ENCODE data around the gene WFDC9. TPM values are rescaled to one million over a fixed set of nuclear protein-coding genes. Genes with fewer than 3 reads are reported as not detected.
"Not testable (repeated sequence)": the region's sequence is repeated elsewhere in the genome, so short reads cannot be mapped to it uniquely, and the experiment has no call there.

The WFDC9 gene
- total RNA-seq: not detected
- long read RNA-seq: 0 reads

DNA sequence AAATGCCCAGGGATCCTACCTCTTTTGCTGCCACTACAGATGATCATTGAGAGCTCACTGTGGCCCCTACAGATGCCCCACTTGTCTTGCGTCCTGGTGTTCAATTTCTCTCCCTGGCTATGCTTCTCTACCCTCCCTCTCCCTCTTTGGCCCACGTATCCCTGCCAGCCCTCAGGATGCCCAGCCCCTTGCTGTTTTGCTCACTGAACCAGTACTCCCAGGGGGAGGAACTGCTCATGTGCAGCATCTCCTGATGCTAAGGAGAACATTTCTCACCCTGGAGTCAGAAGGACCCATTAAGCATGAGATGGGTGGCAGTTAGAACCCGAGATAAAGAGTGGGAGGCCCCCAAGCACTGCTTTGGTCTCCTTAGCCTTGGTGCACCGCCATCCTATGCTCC is at the start of gene WFDC9:
WFDC9 (minus strand) TSS at position 101 of the 400 bp plus-strand sequence. CDS start 21,103 bp downstream, outside the sequence.
- Histone ChIP-seq H3K4me3 (no peak within 1 kb of the TSS), H3K27me3 (ENCODE audit: low read depth) (peaks cover 46% of the 10 kb centered on the region), H3K4me1 (no peaks in the 10 kb centered on the region), H3K27ac (replicated peaks) (no peak within 1 kb of the TSS), H3K9me3 (replicated peaks) (no peaks in the 10 kb centered on the region), H3K36me3 (no peaks in the 10 kb centered on the region)
- intact Hi-C loops (cut with micrococcal nuclease): no loop called here
- no peak for TF ChIP-seq CTCF (IDR thresholded peaks at IDR 0.05; ENCODE audit: borderline replicate concordance)
- DNase-seq: no peak

- intact Hi-C loops (cut with micrococcal nuclease): no loop called here
- no peak for DNase-seq
- TF ChIP-seq CTCF (IDR thresholded peaks at IDR 0.05; ENCODE audit: borderline replicate concordance): no peak
- Histone ChIP-seq H3K9me3 (replicated peaks) (peaks cover 59% of the 10 kb centered on the region), H3K4me3 (no peak overlapping the region), H3K27me3 (ENCODE audit: low read depth) (peaks cover 29% of the 10 kb centered on the region), H3K27ac (replicated peaks) (no peak overlapping the region), H3K4me1 (no peaks in the 10 kb centered on the region), H3K36me3 (no peaks in the 10 kb centered on the region)
Observed at GRCh38 chr20:45679650-45680049, 48.6 kb upstream of the WFDC9 start.

GRCh38 chr20:45672765-45673164 is 41.7 kb upstream of the WFDC9 start:
- Histone ChIP-seq H3K27me3 (ENCODE audit: low read depth) (peaks cover 8% of the 10 kb centered on the region), H3K4me3 (no peak overlapping the region), H3K9me3 (replicated peaks) (peaks cover 38% of the 10 kb centered on the region), H3K4me1 (no peaks in the 10 kb centered on the region), H3K27ac (replicated peaks) (no peak overlapping the region), H3K36me3 (no peaks in the 10 kb centered on the region)
- no peak for DNase-seq
- intact Hi-C loops (cut with micrococcal nuclease): no loop called here
- TF ChIP-seq CTCF (IDR thresholded peaks at IDR 0.05; ENCODE audit: borderline replicate concordance): no peak

DNA sequence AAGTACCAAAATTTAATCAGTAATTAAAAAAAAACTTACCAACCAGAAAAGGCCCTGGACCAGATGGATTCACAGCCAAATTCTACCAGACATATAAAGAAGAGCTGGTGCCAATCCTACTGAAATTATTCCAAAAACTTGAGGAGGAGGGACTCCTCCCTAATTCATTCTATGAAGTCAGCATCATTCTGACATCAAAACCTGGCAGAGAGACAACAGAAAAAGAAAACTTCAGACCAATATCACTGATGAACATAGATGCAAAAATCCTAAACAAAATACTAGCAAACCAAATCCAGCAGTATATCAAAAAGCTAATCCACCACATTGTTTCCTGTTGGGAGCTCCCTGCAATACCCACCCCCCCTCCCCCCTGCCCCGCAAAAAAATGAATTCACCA is 39.1 kb upstream of the WFDC9 start, which contains the start of gene WFDC11:
WFDC11 (minus strand) TSS at position 101 of the 400 bp plus-strand sequence. CDS start 19,639 bp downstream, outside the sequence.
- no peak for TF ChIP-seq CTCF (IDR thresholded peaks at IDR 0.05; ENCODE audit: borderline replicate concordance)
- intact Hi-C loops (cut with micrococcal nuclease): no loop called here
- no peaks in the 10 kb centered on the region for H3K36me3 ChIP-seq
- H3K27me3 ChIP-seq (ENCODE audit: low read depth): peaks cover 26% of the 10 kb centered on the region
- DNase-seq: no peak
- H3K4me3 ChIP-seq: no peak within 1 kb of the TSS
- no peak within 1 kb of the TSS for H3K27ac ChIP-seq (replicated peaks)
- H3K9me3 ChIP-seq (replicated peaks): peaks cover 16% of the 10 kb centered on the region
- no peaks in the 10 kb centered on the region for H3K4me1 ChIP-seq

DNA sequence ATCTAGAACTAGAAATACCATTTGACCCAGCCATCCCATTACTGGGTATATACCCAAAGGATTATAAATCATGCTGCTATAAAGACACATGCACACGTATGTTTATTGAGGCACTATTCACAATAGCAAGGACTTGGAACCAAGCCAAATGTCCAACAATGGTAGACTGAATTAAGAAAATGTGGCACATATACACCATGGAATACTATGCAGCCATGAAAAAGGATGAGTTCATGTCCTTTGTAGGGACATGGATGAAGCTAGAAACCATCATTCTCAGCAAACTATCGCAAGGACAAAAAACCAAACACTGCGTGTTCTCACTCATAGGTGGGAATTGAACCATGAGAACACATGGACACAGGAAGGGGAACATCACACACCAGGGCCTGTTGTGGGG is 26.0 kb upstream of the WFDC9 start:
- H3K4me3 ChIP-seq; H3K27ac ChIP-seq (replicated peaks); H3K36me3 ChIP-seq; intact Hi-C loops (cut with micrococcal nuclease); H3K27me3 ChIP-seq (ENCODE audit: low read depth); H3K4me1 ChIP-seq; DNase-seq: not testable (repeated sequence)
- peaks cover 17% of the 10 kb centered on the region for H3K9me3 ChIP-seq (replicated peaks)

GRCh38 chr20:45651726-45652125 is 20.6 kb upstream of the WFDC9 start:
- H3K36me3 ChIP-seq; intact Hi-C loops (cut with micrococcal nuclease); H3K4me1 ChIP-seq; DNase-seq; H3K4me3 ChIP-seq; H3K9me3 ChIP-seq (replicated peaks); H3K27ac ChIP-seq (replicated peaks): not testable (repeated sequence)
- peaks cover 15% of the 10 kb centered on the region for H3K27me3 ChIP-seq (ENCODE audit: low read depth)
